NT2/D1 (cell line): ENCODE data around the gene CSTF2T.

ENCODE experiments used
- YY1 ChIP-seq: IDR thresholded peaks from 2 replicates; pipeline ENCODE4 v1.6.1; 2011; ENCODE audit not compliant: insufficient read length, insufficient read depth
- ZNF274 ChIP-seq: IDR thresholded peaks from 2 replicates; pipeline ENCODE4 v1.6.1; 2011; ENCODE audit warnings: mild to moderate bottlenecking, low read depth, low read length

DNA sequence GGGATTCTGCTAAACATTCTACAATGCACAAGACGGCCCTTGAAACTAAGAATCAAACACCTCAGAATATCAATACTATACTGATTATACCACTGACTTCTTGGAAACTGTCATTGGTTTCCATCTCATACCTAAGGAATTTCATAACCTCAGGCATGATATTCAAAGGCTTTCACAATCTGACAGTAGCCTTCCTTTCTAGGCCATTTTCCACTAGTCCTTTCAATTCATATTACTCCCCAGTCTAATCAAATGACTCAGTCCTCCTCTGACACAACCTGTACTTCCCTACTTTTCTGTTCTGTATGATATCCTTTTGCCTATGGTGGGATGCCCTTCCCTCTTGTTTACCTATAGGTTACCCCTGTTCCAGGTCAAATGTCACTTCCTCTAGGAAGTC lies 48.3 kb downstream of the CSTF2T start:
- TF ChIP-seq ZNF274 (no peak), YY1 (no peak)
